ENCODE measurements around the gene HS1BP3.

The HS1BP3 gene

DNA sequence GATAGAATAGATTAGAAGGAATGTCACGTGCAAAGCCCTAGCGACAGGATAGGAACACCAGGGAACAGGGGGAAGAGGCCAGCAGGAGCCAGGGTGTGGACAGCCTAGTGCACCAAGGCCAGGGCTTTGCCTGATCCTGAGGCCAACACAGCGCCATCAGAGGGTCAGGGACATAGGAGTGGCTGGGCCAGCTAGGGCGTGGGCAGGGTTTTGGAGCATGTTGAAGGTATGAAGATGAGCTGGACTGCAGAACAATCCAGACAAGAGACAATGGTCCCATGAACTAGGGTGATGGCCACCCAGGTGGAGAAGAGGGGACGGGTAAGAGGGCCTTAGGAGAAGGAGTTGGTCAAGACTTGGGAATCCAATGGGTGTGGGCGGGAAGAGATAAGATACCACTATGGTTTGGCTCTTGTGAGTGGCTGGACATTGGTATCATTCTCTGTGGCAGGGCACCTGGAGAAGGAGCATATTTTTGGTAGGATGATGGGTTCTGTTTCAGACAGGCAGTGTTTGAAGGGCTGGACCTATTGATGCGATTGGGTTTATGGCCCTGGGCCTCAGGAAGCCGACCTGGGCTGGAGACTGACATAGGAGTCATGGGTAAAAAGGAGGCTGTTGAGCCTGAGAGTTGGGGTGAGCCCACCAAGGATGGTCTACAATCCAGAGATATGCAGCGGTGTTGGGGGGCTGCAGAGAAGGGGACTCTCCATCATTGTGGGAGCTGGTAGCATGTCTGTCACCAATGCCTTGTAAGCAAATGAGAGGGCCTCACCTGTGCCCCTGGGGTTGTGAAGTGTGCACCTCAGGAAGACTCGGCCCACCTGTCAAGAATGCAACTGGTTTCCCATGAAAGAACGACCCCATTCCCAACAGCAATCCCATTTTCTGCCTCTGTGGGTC, 2.0 kb upstream of the HS1BP3 start:
- no peak for TF ChIP-seq CTCF (IDR thresholded peaks at IDR 0.05; ENCODE audit: extremely low read depth, missing control alignments)
- DNase-seq (ENCODE audit: low spot score), result no peak

DNA sequence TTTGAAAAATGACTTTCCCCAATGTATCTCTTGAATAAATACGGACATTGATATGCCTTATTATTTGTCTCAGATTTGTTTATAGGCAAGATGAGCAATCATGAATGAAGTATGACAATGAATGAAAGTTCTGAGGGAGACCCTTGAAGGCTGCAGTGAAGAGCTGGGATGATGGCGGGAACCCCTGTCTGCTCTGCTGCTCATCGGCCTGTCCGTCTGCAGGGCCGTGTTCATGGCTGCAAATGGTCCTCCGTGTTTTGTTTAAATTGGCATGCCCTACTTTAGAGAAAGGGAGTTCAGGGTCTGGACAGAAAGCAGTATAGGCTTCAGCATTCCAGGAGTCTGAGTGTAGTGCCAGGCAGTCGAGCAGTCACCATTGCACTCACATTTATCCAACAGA, 1.2 kb upstream of the HS1BP3 start:
- no peak for DNase-seq (ENCODE audit: low spot score)

GRCh38 chr2:20651731-20652099, 817 bp upstream of the HS1BP3 start:
- DNase-seq (ENCODE audit: low spot score), result no peak
- no peak for TF ChIP-seq CTCF (IDR thresholded peaks at IDR 0.05; ENCODE audit: extremely low read depth, missing control alignments)

More for the DNA sequence above, 1.2 kb upstream of the HS1BP3 start:
- TF ChIP-seq CTCF (IDR thresholded peaks at IDR 0.05; ENCODE audit: extremely low read depth, missing control alignments), result no peak

DNA sequence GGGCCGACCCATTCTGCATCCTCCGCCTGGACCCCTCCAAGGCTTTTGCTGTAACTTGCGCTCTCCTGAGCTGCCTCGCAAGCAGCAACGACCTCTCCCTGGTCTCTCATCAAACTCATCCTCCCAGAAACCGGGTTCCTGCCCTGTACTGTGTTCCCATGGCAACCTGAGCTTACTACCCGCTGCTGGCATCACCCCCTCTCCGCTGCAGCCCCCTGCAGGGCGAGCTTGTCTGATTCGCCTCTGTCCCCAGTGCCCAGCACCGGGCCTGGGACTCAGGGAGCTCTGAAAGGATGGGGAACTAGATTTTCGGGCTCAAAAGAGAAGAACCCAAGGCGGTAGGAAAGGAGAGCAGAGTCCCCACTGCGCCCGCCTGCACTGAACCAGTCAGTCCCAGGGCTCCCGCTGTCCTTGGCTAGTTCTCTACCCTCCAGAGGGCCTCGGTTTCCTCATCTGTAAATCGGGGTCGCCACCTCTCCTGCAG, 463 bp downstream of the HS1BP3 start:
- DNase-seq (ENCODE audit: low spot score), result peak; percentile 53
- no peak for TF ChIP-seq CTCF (IDR thresholded peaks at IDR 0.05; ENCODE audit: extremely low read depth, missing control alignments)

DNA sequence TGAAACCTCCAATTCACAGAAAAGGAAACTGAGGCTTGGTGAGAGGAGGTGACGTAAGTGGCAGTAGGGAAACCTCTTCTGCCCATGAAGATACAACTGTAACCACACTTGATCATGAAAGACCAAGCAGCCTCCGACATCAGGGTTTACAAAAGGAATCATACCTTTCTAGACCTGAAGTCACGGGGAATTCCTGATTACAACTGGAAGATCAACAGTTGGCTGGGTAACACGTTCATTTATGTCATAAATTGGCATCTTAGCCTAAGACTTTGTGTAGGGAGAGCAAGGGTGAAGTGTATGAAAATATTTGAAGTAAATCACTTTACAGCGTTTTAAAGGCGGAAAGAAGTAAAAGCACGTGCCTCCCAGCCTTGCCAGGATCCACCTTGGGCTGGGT, 922 bp downstream of the HS1BP3 start:
- DNase-seq (ENCODE audit: low spot score), result no peak
- TF ChIP-seq CTCF (IDR thresholded peaks at IDR 0.05; ENCODE audit: extremely low read depth, missing control alignments), result no peak

DNA sequence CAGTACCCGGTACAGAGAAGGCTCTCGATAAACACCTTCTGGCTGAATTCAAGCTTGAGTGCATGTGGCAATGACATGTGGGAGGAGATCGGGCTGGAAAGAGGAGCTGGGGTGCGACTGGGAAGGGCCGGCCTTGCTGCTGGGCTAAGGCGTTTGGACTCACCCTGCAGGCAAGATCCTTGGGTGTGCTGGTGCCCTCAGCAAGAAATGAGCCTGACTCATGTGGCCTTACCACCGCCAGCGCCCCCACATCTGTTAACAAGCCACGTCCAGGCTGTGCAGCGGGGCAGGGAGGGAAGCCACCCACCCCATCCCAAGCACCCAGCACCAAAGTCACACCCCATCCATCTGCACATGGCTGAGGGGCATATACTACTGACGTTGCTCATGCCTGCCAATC, 1.3 kb downstream of the HS1BP3 start:
- DNase-seq (ENCODE audit: low spot score), result no peak
- no peak for TF ChIP-seq CTCF (IDR thresholded peaks at IDR 0.05; ENCODE audit: extremely low read depth, missing control alignments)

GRCh38 chr2:20648831-20649230, 2.1 kb downstream of the HS1BP3 start:
- DNase-seq (ENCODE audit: low spot score), result no peak
- TF ChIP-seq CTCF (IDR thresholded peaks at IDR 0.05; ENCODE audit: extremely low read depth, missing control alignments), result no peak
